B cell (primary cell): ENCODE measurements around the gene CCDC141. TPM values are rescaled to one million over a fixed set of nuclear protein-coding genes. Genes with fewer than 3 reads are reported as not detected.

Experiments used
- ATAC-seq: fragments of 200-7000 bp; cut with Tn5 transposase; one replicate; pipeline ENCODE4 v1.10.0; 2021; ENCODE audit warnings: low read depth, mild to moderate bottlenecking, moderate number of reproducible peaks, moderate library complexity
- CTCF ChIA-PET: fragments of 350-600 bp; sonication (Branson Sonifier 250); formaldehyde crosslinking; loops from one replicate; lab custom pipeline; 2021; ENCODE audit warnings: antibody characterized with exemption, inconsistent platforms; lab: Charles Lee
- POLR2A ChIA-PET: fragments of 350-600 bp; sonication (Branson Sonifier 250); formaldehyde crosslinking; loops from one replicate; lab custom pipeline; 2021; ENCODE audit warnings: antibody characterized with exemption; lab: Charles Lee
- DNase-seq: peaks from one replicate; pipeline ENCODE4 v3.0.0; 2013
- H2AFZ ChIP-seq: 2 replicates; pipeline ENCODE4 v1.6.1; 2012; ENCODE audit warnings: mild to moderate bottlenecking, low read depth, low read length; ENCODE audit not compliant: insufficient read depth, poor library complexity, severe bottlenecking
- H3K27ac ChIP-seq, 2 donors: 1 replicate in 1 of 2; 2 replicates in 1 of 2; pipeline ENCODE4 v1.5.1; 2012 to 2013; ENCODE audit warnings: low read length in 2 of 2, mild to moderate bottlenecking in 2 of 2, moderate library complexity in 1 of 2
- H3K27me3 ChIP-seq, 4 experiments: fragments of 200-600 bp in 1 of 4; sonication (generic) in 1 of 4; replicated peaks in 1 of 4; 1 replicate in 2 of 4; 2 replicates in 2 of 4; pipeline versions ENCODE4 v1.6.1 to v1.7.0; 2013 to 2016; ENCODE audit warnings: low read length in 3 of 4, mild to moderate bottlenecking in 2 of 4, mixed read lengths in 1 of 4, moderate library complexity in 1 of 4; ENCODE audit not compliant: insufficient read depth in 4 of 4, control insufficient read depth in 3 of 4; ENCODE audit errors: control extremely low read depth in 1 of 4
- H3K36me3 ChIP-seq, 2 experiments: replicated peaks in 1 of 2; 1 replicate in 1 of 2; 2 replicates in 1 of 2; pipeline versions ENCODE4 v1.6.1 to v1.7.1; 2013; ENCODE audit warnings: low read length in 1 of 2; ENCODE audit not compliant: insufficient read depth in 2 of 2, control insufficient read depth in 1 of 2; ENCODE audit errors: control extremely low read depth in 1 of 2, extremely low read depth in 1 of 2
- H3K4me1 ChIP-seq, 2 donors: fragments of 200-600 bp in 1 of 2; sonication (generic) in 1 of 2; 1 replicate in 1 of 2; 2 replicates in 1 of 2; pipeline versions ENCODE4 v1.5.1 to v1.6.1; 2013 to 2017; ENCODE audit warnings: low read length in 2 of 2; ENCODE audit not compliant: control insufficient read depth in 2 of 2, insufficient read depth in 2 of 2
- H3K4me2 ChIP-seq: replicated peaks from 2 replicates; pipeline ENCODE3; 2012; ENCODE audit warnings: mild to moderate bottlenecking, low read depth, low read length; ENCODE audit not compliant: poor library complexity, severe bottlenecking
- H3K4me3 ChIP-seq, 5 experiments: fragments of 200-600 bp in 1 of 5; sonication (generic) in 1 of 5; 1 replicate in 3 of 5; 2 replicates in 2 of 5; pipeline versions ENCODE4 v1.5.1 to v1.7.0; 2011 to 2016; ENCODE audit warnings: low read length in 4 of 5, mild to moderate bottlenecking in 4 of 5, low read depth in 2 of 5, control low read depth in 1 of 5, moderate library complexity in 1 of 5; ENCODE audit not compliant: insufficient read depth in 1 of 5; ENCODE audit errors: control extremely low read depth in 1 of 5, extremely low read depth in 1 of 5
- H3K79me2 ChIP-seq: fragments of 200-600 bp; sonication (generic); one replicate; pipeline ENCODE4 v1.6.0; 2016; ENCODE audit warnings: low read length; ENCODE audit not compliant: control insufficient read depth, insufficient read depth
- H3K9ac ChIP-seq: fragments of 200-600 bp; sonication (generic); 2 replicates; pipeline ENCODE4 v1.6.1; 2017; ENCODE audit warnings: mild to moderate bottlenecking, low read length, moderate library complexity
- H3K9me3 ChIP-seq, 3 donors: one replicate each; pipeline versions ENCODE4 v1.6.1 to v1.7.1; 2013; ENCODE audit warnings: low read length in 2 of 3; ENCODE audit not compliant: control insufficient read depth in 2 of 3, insufficient read depth in 1 of 3; ENCODE audit errors: control extremely low read depth in 1 of 3
- H4K20me1 ChIP-seq: 2 replicates; pipeline ENCODE4 v1.6.0; 2012; ENCODE audit warnings: mild to moderate bottlenecking, low read length; ENCODE audit not compliant: insufficient read depth, control insufficient read depth, poor library complexity, severe bottlenecking
- H3K27ac Mint-ChIP-seq: one replicate; pipeline ENCODE4 v1.8.0; 2021; ENCODE audit warnings: mixed read lengths
- H3K27me3 Mint-ChIP-seq: one replicate; pipeline ENCODE4 v1.8.0; 2021; ENCODE audit warnings: mixed read lengths
- H3K4me1 Mint-ChIP-seq: one replicate; pipeline ENCODE4 v1.8.0; 2021; ENCODE audit warnings: mixed read lengths
- H3K4me3 Mint-ChIP-seq: one replicate; pipeline ENCODE4 v1.8.0; 2021; ENCODE audit warnings: mixed read lengths
- H3K9me3 Mint-ChIP-seq: one replicate; pipeline ENCODE4 v1.8.0; 2022; ENCODE audit warnings: mixed read lengths; ENCODE audit not compliant: insufficient read depth
- EZH2 ChIP-seq: IDR thresholded peaks from 2 replicates; pipeline ENCODE4 v1.6.1; 2012; ENCODE audit warnings: borderline replicate concordance, low read depth, mild to moderate bottlenecking, moderate library complexity, low read length; ENCODE audit not compliant: insufficient read depth, poor library complexity, severe bottlenecking
- WGBS: methylation state at CpG from one replicate; pipeline ENCODE4 v1.1.5; 2013; ENCODE audit warnings: missing lambda C conversion rate; ENCODE audit not compliant: insufficient coverage; 5-methylcytosine and 5-hydroxymethylcytosine counted together
- intact Hi-C: fragments of 100-400 bp; cut with micrococcal nuclease; formaldehyde crosslinking; loops from one replicate; pipeline ENCODE4 v1.10.0; 2022
- polyA plus RNA-seq: library from polyadenylated mRNA; depleted of rRNA; stranded (reverse); fragments of >200 nt; gene quantifications from 2 replicates; pipeline ENCODE4 v1.2.3, GENCODE V29; 2012
- total RNA-seq, 2 donors: library from RNA; stranded (reverse); fragments of 120-200 nt in 1 of 2; gene quantifications; 1 replicate in 1 of 2; 2 replicates in 1 of 2; pipeline versions ENCODE4 v1.2.3 to v1.2.4, GENCODE V29; 2013 to 2022
- TF ChIP-seq, protein P1 (sequence below): fragments of 200-600 bp; IDR thresholded peaks from one replicate; pipeline ENCODE4 v1.8.0; 2022; ENCODE audit warnings: antibody characterized with exemption, mild to moderate bottlenecking

CCDC141 gene
- total and polyA plus RNA-seq, 2 donors (not counting 1 experiment from before 2014, with no cell fraction given) = 2.1 to 47.5 TPM

DNA sequence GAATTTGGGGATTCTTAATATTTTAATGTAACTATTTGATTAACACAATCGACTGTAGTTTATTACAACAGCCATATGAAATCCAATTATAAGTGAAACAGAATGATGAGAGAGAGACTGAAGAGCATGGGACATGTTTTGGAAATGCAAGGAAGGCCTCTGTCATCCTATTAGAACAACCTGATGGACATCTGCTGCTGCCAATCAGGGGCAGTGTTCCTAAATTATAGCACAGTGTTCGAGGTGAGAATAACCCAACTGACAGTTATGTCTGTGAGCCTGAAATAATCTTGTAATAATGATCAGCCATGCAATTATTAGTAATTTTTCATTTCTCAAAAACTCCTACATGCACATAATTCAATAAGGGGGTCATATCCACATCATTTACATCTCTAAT is 73.6 kb downstream of the CCDC141 start:
- H3K9me3 ChIP-seq = no peaks in the 10 kb centered on the region
- H3K9ac ChIP-seq = no peak overlapping the region
- WGBS = no CpG with 5 or more reads among the region's 2 CpGs
- H3K4me1 ChIP-seq = no peaks in the 10 kb centered on the region
- no peak for ATAC-seq
- H3K27ac ChIP-seq = no peak overlapping the region
- Mint-ChIP-seq H3K27ac (no peak overlapping the region), H3K4me1 (no peaks in the 10 kb centered on the region), H3K4me3 (no peak overlapping the region), H3K9me3 (no peaks in the 10 kb centered on the region), H3K27me3 (no peaks in the 10 kb centered on the region)
- H3K4me3 ChIP-seq = no peak overlapping the region
- ChIA-PET POLR2A (no interaction called here), CTCF (no interaction called here)
- peaks cover 0 to 4% of the 10 kb centered on the region in 2 experiments for H3K36me3 ChIP-seq
- no peaks in the 10 kb centered on the region for H3K27me3 ChIP-seq
- no peak for DNase-seq
- intact Hi-C loops = no loop called here
- no peak overlapping the region for H3K4me2 ChIP-seq
- H4K20me1 ChIP-seq = no peaks in the 10 kb centered on the region
- H2AFZ ChIP-seq = no peak overlapping the region
- no peak for TF ChIP-seq EZH2
- TF ChIP-seq, protein P1, sequence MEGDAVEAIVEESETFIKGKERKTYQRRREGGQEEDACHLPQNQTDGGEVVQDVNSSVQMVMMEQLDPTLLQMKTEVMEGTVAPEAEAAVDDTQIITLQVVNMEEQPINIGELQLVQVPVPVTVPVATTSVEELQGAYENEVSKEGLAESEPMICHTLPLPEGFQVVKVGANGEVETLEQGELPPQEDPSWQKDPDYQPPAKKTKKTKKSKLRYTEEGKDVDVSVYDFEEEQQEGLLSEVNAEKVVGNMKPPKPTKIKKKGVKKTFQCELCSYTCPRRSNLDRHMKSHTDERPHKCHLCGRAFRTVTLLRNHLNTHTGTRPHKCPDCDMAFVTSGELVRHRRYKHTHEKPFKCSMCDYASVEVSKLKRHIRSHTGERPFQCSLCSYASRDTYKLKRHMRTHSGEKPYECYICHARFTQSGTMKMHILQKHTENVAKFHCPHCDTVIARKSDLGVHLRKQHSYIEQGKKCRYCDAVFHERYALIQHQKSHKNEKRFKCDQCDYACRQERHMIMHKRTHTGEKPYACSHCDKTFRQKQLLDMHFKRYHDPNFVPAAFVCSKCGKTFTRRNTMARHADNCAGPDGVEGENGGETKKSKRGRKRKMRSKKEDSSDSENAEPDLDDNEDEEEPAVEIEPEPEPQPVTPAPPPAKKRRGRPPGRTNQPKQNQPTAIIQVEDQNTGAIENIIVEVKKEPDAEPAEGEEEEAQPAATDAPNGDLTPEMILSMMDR = no peak
- H3K79me2 ChIP-seq = no peaks in the 10 kb centered on the region

DNA sequence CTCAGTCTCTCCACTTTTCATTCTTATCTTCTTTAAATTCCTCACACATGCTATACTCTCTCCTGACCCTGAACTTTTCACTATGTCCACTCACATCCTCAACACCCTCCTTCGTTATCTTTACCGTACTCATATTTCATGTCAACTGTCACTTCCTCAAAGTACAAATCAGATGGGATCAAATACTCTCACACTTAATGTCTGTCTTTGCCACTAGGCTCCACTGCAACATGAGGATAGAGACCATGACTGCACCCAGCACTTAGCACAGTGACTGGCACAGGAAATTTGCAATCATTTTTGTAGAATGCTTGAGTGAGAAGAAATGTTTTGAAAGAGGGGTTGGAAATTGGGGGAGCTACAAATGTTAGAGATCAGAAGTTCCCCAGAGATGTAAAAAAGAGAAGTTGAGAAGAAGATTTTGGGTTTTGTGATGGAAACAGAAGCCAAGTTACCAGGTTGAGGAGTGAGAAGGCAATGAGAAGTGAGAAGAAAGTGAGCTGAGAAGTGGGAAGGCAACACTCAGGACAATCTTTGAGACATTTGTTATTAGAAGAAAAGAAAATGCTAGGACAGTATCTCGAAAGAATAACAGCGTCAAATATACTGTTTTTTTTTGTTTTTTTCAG is 87.0 kb downstream of the CCDC141 start:
- peak overlapping the region in 1 of 2 donors; percentile 41 for H3K27ac ChIP-seq
- no peak overlapping the region for H3K9ac ChIP-seq
- ATAC-seq = peak; percentile 76
- H3K9me3 Mint-ChIP-seq = no peaks in the 10 kb centered on the region
- H3K27me3 Mint-ChIP-seq = no peaks in the 10 kb centered on the region
- peak overlapping the region; percentile 43 for H3K4me2 ChIP-seq
- no peaks in the 10 kb centered on the region for H3K9me3 ChIP-seq
- H3K27ac Mint-ChIP-seq = no peak overlapping the region
- peaks cover 11 to 14% of the 10 kb centered on the region in 2 donors for H3K4me1 ChIP-seq
- no peaks in the 10 kb centered on the region for H4K20me1 ChIP-seq
- DNase-seq = peak; percentile 35
- H2AFZ ChIP-seq = peak overlapping the region; percentile 60
- no peak overlapping the region for H3K4me3 Mint-ChIP-seq
- ChIA-PET POLR2A (no interaction called here), CTCF (interaction anchor here (0.7 to 2.5 kb wide), 6 partner anchors 10 to 167 kb away, joined by 3 to 23 read pairs (median 4); no protein-coding TSS in a partner anchor)
- no peak for TF ChIP-seq EZH2
- TF ChIP-seq, protein P1 = no peak
- H3K4me1 Mint-ChIP-seq = peaks cover 8% of the 10 kb centered on the region
- no peaks in the 10 kb centered on the region for H3K79me2 ChIP-seq
- H3K36me3 ChIP-seq = peaks cover 3 to 5% of the 10 kb centered on the region in 2 experiments
- intact Hi-C loops = loop anchor here (5.0 kb wide), 1 partner anchor 164 kb away; no protein-coding TSS in a partner anchor
- WGBS = 14% methylated on average over 1 of the region's 4 CpGs
- no peaks in the 10 kb centered on the region for H3K27me3 ChIP-seq
- no peak overlapping the region for H3K4me3 ChIP-seq
